CD4-positive, alpha-beta T cell (primary cell): ENCODE measurements around the gene NPTX2. TPM values are rescaled to one million over a fixed set of nuclear protein-coding genes. Genes with fewer than 3 reads are reported as not detected.

Experiments used
- ATAC-seq: fragments of 200-7000 bp; cut with Tn5 transposase; one replicate; pipeline ENCODE4 v1.10.0; 2022; ENCODE audit warnings: mild to moderate bottlenecking; ENCODE audit not compliant: poor library complexity
- CTCF ChIA-PET: fragments of 350-600 bp; sonication (Branson Sonifier 250); formaldehyde crosslinking; loops from one replicate; lab custom pipeline; 2021; ENCODE audit warnings: antibody characterized with exemption, inconsistent platforms; lab: Charles Lee
- POLR2A ChIA-PET: fragments of 350-600 bp; sonication (Branson Sonifier 250); formaldehyde crosslinking; loops from one replicate; lab custom pipeline; 2021; ENCODE audit warnings: antibody characterized with exemption, inconsistent platforms; lab: Charles Lee
- DNase-seq, 14 experiments: peaks; one replicate each; pipeline ENCODE4 v3.0.0-alpha.2; 2013 to 2020; ENCODE audit warnings: mixed read lengths in 2 of 14
- H3K27ac ChIP-seq, 2 donors: one replicate each; pipeline versions ENCODE4 v1.5.1 to v1.7.0; 2013; ENCODE audit warnings: low read length in 2 of 2, low read depth in 1 of 2, mild to moderate bottlenecking in 1 of 2
- H3K27me3 ChIP-seq, 2 experiments: 1 replicate in 1 of 2; 2 replicates in 1 of 2; pipeline versions ENCODE4 v1.6.1 to v1.7.0; 2013; ENCODE audit warnings: low read length in 2 of 2, control low read depth in 1 of 2, mild to moderate bottlenecking in 1 of 2, moderate library complexity in 1 of 2; ENCODE audit not compliant: insufficient read depth in 2 of 2, control insufficient read depth in 1 of 2
- H3K36me3 ChIP-seq: one replicate; pipeline ENCODE4 v1.6.1; 2013; ENCODE audit warnings: low read length, control low read depth; ENCODE audit not compliant: insufficient read depth
- H3K4me1 ChIP-seq: one replicate; pipeline ENCODE4 v1.6.1; 2013; ENCODE audit warnings: low read length, control low read depth; ENCODE audit not compliant: insufficient read depth
- H3K4me3 ChIP-seq: one replicate; pipeline ENCODE4 v1.5.1; 2013; ENCODE audit warnings: mild to moderate bottlenecking, low read length, moderate library complexity
- H3K9me3 ChIP-seq, 2 experiments: 1 replicate in 1 of 2; 2 replicates in 1 of 2; pipeline versions ENCODE4 v1.6.1 to v1.7.0; 2013; ENCODE audit warnings: low read length in 2 of 2, mild to moderate bottlenecking in 2 of 2, control low read depth in 1 of 2, moderate library complexity in 1 of 2; ENCODE audit not compliant: control insufficient read depth in 1 of 2, insufficient read depth in 1 of 2
- H3K27ac Mint-ChIP-seq: one replicate; pipeline ENCODE4 v1.8.0; 2020; ENCODE audit warnings: mixed read lengths
- H3K27me3 Mint-ChIP-seq: one replicate; pipeline ENCODE4 v1.8.0; 2021; ENCODE audit warnings: mixed read lengths
- H3K36me3 Mint-ChIP-seq: one replicate; pipeline ENCODE4 v1.8.0; 2021; ENCODE audit warnings: low read depth, mixed read lengths
- H3K4me1 Mint-ChIP-seq: one replicate; pipeline ENCODE4 v1.8.0; 2021; ENCODE audit warnings: low read depth, mixed read lengths
- H3K4me3 Mint-ChIP-seq: one replicate; pipeline ENCODE4 v1.8.0; 2020; ENCODE audit warnings: mild to moderate bottlenecking, mixed read lengths
- H3K9me3 Mint-ChIP-seq: one replicate; pipeline ENCODE4 v1.8.0; 2020; ENCODE audit warnings: mixed read lengths
- intact Hi-C, 2 experiments: fragments of 100-400 bp; cut with DNase I in 1 of 2; cut with micrococcal nuclease in 1 of 2; formaldehyde crosslinking; loops; one replicate each; pipeline versions ENCODE4 v1.15.1 to v1.9.0; 2023 to 2025; cut with DNase I, micrococcal nuclease
- total RNA-seq, 174 experiments: library from RNA in 2 of 174; stranded (reverse) in 2 of 174; gene quantifications; one replicate each; pipeline ENCODE4 v1.2.3 and lab custom pipeline; 2021 to 2026
- TF ChIP-seq, protein P1 (sequence below): fragments of 200-600 bp; IDR thresholded peaks from one replicate; pipeline ENCODE4 v1.8.0; 2022; ENCODE audit warnings: antibody characterized with exemption, mild to moderate bottlenecking

The NPTX2 gene
- total RNA-seq, 2 experiments from 2014 or later, result not detected

- intact Hi-C loops, result no loop called here
- Histone ChIP-seq H3K9me3 (peaks cover 0 to 21% of the 10 kb centered on the region in 2 experiments), H3K4me3 (no peak overlapping the region), H3K27ac (no peak overlapping the region), H3K36me3 (no peaks in the 10 kb centered on the region), H3K27me3 (no peaks in the 10 kb centered on the region), H3K4me1 (no peaks in the 10 kb centered on the region)
- ChIA-PET POLR2A (no interaction called here), CTCF (no interaction called here)
- H3K9me3 Mint-ChIP-seq, result peaks cover 5% of the 10 kb centered on the region
- H3K36me3 Mint-ChIP-seq, result no peaks in the 10 kb centered on the region
- no peak overlapping the region for H3K4me3 Mint-ChIP-seq
- TF ChIP-seq, protein P1, sequence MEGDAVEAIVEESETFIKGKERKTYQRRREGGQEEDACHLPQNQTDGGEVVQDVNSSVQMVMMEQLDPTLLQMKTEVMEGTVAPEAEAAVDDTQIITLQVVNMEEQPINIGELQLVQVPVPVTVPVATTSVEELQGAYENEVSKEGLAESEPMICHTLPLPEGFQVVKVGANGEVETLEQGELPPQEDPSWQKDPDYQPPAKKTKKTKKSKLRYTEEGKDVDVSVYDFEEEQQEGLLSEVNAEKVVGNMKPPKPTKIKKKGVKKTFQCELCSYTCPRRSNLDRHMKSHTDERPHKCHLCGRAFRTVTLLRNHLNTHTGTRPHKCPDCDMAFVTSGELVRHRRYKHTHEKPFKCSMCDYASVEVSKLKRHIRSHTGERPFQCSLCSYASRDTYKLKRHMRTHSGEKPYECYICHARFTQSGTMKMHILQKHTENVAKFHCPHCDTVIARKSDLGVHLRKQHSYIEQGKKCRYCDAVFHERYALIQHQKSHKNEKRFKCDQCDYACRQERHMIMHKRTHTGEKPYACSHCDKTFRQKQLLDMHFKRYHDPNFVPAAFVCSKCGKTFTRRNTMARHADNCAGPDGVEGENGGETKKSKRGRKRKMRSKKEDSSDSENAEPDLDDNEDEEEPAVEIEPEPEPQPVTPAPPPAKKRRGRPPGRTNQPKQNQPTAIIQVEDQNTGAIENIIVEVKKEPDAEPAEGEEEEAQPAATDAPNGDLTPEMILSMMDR, result no peak
- no peaks in the 10 kb centered on the region for H3K27me3 Mint-ChIP-seq
- H3K4me1 Mint-ChIP-seq, result no peaks in the 10 kb centered on the region
- H3K27ac Mint-ChIP-seq, result no peak overlapping the region
- ATAC-seq (no peak), DNase-seq (no peak)
Measured at GRCh38 chr7:98643236-98643985, 26.3 kb downstream of the NPTX2 start.

DNA sequence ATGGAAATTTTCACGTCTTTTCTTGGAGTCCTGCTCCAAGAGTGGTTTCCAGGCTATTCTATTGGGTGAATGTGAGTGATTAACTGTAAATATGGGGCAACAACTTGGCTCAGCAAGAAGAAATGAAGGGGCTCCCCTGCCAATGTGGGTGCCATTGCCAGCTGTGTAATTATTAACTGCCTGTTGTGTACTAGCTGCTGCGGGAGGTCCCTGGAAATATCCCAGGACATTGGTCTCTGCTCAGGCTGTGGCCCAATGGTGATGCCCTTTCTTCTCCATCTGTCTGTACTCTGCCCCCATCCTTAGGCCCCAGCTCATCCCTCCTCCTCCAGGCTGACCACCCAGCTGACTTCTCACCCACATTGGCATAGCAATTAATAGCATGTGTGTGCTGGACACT is 29.4 kb downstream of the NPTX2 start:
- intact Hi-C loops, result no loop called here
- no peaks in the 10 kb centered on the region for H3K27me3 Mint-ChIP-seq
- peaks cover 6% of the 10 kb centered on the region for H3K9me3 Mint-ChIP-seq
- DNase-seq, result no peak
- H3K36me3 Mint-ChIP-seq, result no peaks in the 10 kb centered on the region
- Histone ChIP-seq H3K27me3 (no peaks in the 10 kb centered on the region), H3K27ac (no peak overlapping the region), H3K4me1 (no peaks in the 10 kb centered on the region), H3K36me3 (no peaks in the 10 kb centered on the region), H3K4me3 (no peak overlapping the region), H3K9me3 (peaks cover 4 to 7% of the 10 kb centered on the region in 2 experiments)
- TF ChIP-seq, protein P1, result no peak
- ChIA-PET POLR2A (no interaction called here), CTCF (interaction anchor here (0.5 kb wide), 1 partner anchor 478 kb away, joined by 3 read pairs; no protein-coding TSS in a partner anchor)
- no peak overlapping the region for H3K4me3 Mint-ChIP-seq
- H3K4me1 Mint-ChIP-seq, result no peaks in the 10 kb centered on the region
- no peak for ATAC-seq
- no peak overlapping the region for H3K27ac Mint-ChIP-seq

DNA sequence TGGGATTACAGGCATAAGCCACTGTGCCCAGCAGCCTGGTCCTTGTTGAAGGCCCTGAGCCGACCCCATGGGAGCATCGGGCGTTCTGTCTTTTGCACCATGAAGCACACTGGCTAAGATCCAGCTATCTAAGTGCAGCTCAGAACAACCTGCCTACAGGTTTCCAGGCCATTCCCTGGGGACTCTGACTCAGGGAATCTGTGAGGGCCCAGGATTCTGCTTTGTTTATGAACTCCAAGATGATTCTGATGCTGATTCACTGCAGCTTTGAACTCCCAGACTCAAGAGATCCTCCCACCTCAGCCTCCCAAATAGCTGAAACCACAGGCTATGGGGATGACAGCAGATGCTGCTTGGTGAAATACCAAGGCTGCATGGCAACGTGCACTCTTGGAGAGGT is 30.2 kb downstream of the NPTX2 start:
- no peak overlapping the region for H3K27ac ChIP-seq
- H3K9me3 ChIP-seq, result peaks cover 4 to 7% of the 10 kb centered on the region in 2 experiments
- no peaks in the 10 kb centered on the region for H3K36me3 Mint-ChIP-seq
- H3K36me3 ChIP-seq, result no peaks in the 10 kb centered on the region
- POLR2A ChIA-PET, result no interaction called here
- DNase-seq (no peak), ATAC-seq (no peak)
- H3K27me3 ChIP-seq, result no peaks in the 10 kb centered on the region
- no peak overlapping the region for H3K4me3 ChIP-seq
- H3K9me3 Mint-ChIP-seq, result peaks cover 6% of the 10 kb centered on the region
- TF ChIP-seq, protein P1, result no peak
- no peak overlapping the region for H3K27ac Mint-ChIP-seq
- H3K4me3 Mint-ChIP-seq, result no peak overlapping the region
- H3K4me1 Mint-ChIP-seq, result no peaks in the 10 kb centered on the region
- CTCF ChIA-PET, result no interaction called here
- intact Hi-C loops, result no loop called here
- H3K27me3 Mint-ChIP-seq, result no peaks in the 10 kb centered on the region
- H3K4me1 ChIP-seq, result no peaks in the 10 kb centered on the region
